Keratinocyte (primary cell): ENCODE measurements around the gene HIVEP1.

Experiments
- EZH2 ChIP-seq: IDR thresholded peaks from one replicate; pipeline ENCODE4 v1.6.1; 2012; ENCODE audit warnings: inconsistent platforms, mild to moderate bottlenecking, low read length, moderate library complexity
- TF ChIP-seq, protein P1 (sequence below), 3 experiments: IDR thresholded peaks in 1 of 3; conservative IDR thresholded peaks in 1 of 3; optimal IDR thresholded peaks in 1 of 3; 2 replicates in 2 of 3; 3 replicates in 1 of 3; pipeline versions ENCODE3 to v1.5.1; 2011; ENCODE audit warnings: low read length in 3 of 3, mild to moderate bottlenecking in 3 of 3, moderate library complexity in 2 of 3, control low read depth in 1 of 3, inconsistent platforms in 1 of 3; ENCODE audit not compliant: insufficient read depth in 2 of 3; ENCODE audit errors: extremely low read depth in 1 of 3

DNA sequence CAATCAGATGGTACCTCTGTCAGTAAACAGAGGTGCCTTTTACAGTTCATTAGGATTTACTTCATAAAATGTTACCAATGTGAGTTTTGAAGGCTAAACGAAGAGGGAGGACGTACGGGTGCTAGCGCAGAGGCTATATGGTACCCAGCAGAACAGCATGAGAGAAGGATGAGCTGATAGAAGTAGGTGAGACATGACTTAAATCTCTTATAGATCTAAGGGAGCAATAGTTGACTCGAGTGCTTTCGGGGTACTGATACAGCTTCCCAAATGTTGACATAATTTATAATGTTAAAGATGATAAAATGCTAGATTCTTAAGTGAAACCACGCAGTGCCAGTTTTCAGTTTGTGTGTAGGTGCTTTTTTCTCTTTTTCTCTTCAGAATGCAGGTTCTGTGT is 72.6 kb downstream of the HIVEP1 start:
- TF ChIP-seq, protein P1, sequence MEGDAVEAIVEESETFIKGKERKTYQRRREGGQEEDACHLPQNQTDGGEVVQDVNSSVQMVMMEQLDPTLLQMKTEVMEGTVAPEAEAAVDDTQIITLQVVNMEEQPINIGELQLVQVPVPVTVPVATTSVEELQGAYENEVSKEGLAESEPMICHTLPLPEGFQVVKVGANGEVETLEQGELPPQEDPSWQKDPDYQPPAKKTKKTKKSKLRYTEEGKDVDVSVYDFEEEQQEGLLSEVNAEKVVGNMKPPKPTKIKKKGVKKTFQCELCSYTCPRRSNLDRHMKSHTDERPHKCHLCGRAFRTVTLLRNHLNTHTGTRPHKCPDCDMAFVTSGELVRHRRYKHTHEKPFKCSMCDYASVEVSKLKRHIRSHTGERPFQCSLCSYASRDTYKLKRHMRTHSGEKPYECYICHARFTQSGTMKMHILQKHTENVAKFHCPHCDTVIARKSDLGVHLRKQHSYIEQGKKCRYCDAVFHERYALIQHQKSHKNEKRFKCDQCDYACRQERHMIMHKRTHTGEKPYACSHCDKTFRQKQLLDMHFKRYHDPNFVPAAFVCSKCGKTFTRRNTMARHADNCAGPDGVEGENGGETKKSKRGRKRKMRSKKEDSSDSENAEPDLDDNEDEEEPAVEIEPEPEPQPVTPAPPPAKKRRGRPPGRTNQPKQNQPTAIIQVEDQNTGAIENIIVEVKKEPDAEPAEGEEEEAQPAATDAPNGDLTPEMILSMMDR (optimal IDR thresholded peaks at IDR 0.05 in 1 of 3, IDR thresholded peaks at IDR 0.05 in 1 of 3, conservative IDR thresholded peaks at IDR 0.05 in 1 of 3; ENCODE audit: extremely low read depth in 1 of 3, insufficient read depth in 2 of 3, low read length in 3 of 3), result no peak
- no peak for TF ChIP-seq EZH2
